GM12878 (cell line): ENCODE measurements around the gene CEND1. TPM values are rescaled to one million over a fixed set of nuclear protein-coding genes. Genes with fewer than 3 reads are reported as not detected.

ENCODE experiments used
- ATAC-seq: fragments of 200-7000 bp; cut with Tn5 transposase; 3 replicates; pipeline ENCODE4 v1.9.1; 2020; ENCODE audit warnings: mild to moderate bottlenecking, moderate library complexity
- BruUV-seq: library from RNA; stranded (reverse); fragments of 400-500 nt; replicated peaks from 2 replicates; lab custom pipeline; 2021; lab: Mats Ljungman, UMichigan
- CTCF ChIA-PET: fragments of 300-600 bp; sonication (Branson Sonifier 250); formaldehyde crosslinking; extraction: SDS; loops from one replicate; lab custom pipeline; 2021; ENCODE audit warnings: inconsistent platforms; lab: Yijun Ruan, JAX
- POLR2A ChIA-PET: fragments of 350-600 bp; formaldehyde crosslinking; extraction: SDS; loops from one replicate; lab custom pipeline; 2021; ENCODE audit warnings: inconsistent platforms; lab: Charles Lee
- RAD21 ChIA-PET: fragments of 300-600 bp; sonication (Branson Sonifier 250); formaldehyde crosslinking; loops from one replicate; lab custom pipeline; 2023; ENCODE audit warnings: antibody characterized with exemption; ENCODE audit not compliant: unreplicated experiment; lab: Charles Lee
- SMC1A ChIA-PET: fragments of 300-600 bp; sonication (Branson Sonifier 250); formaldehyde crosslinking; loops from one replicate; lab custom pipeline; 2023; ENCODE audit not compliant: unreplicated experiment, uncharacterized antibody; lab: Charles Lee
- DNase-seq: peaks from one replicate; pipeline ENCODE4 v3.0.0-alpha.2; 2011; ENCODE audit warnings: low read depth, low spot score
- FAIRE-seq: peaks from 3 replicates; lab custom pipeline; 2011; peaks lifted over from hg19 to GRCh38; lab: Jason Lieb, UNC
- H2AFZ ChIP-seq: 2 replicates; pipeline ENCODE4 v1.6.0; 2011; ENCODE audit warnings: low read depth, low read length, control low read depth; ENCODE audit not compliant: control insufficient read depth
- H3K27ac ChIP-seq: 2 replicates; pipeline ENCODE4 v1.5.1; 2011; ENCODE audit warnings: control low read depth; ENCODE audit not compliant: control insufficient read depth, insufficient read depth
- H3K27me3 ChIP-seq, 2 experiments: replicated peaks in 1 of 2; 2 replicates each; pipeline versions ENCODE4 v1.6.0 to v1.6.1; 2011; ENCODE audit warnings: low read length in 1 of 2; ENCODE audit not compliant: control insufficient read depth in 2 of 2, insufficient read depth in 2 of 2
- H3K36me3 ChIP-seq, 2 experiments: 2 replicates each; pipeline ENCODE4 v1.5.1; 2011; ENCODE audit warnings: low read length in 1 of 2; ENCODE audit not compliant: control insufficient read depth in 2 of 2, insufficient read depth in 2 of 2
- H3K4me1 ChIP-seq: 2 replicates; pipeline ENCODE4 v1.6.1; 2011; ENCODE audit warnings: mild to moderate bottlenecking, low read length, moderate library complexity, mixed read lengths; ENCODE audit not compliant: control insufficient read depth, insufficient read depth
- H3K4me2 ChIP-seq: 2 replicates; pipeline ENCODE4 v1.6.0; 2011; ENCODE audit warnings: control low read depth; ENCODE audit not compliant: control insufficient read depth, insufficient read depth
- H3K4me3 ChIP-seq: fragments of 200-600 bp; sonication (generic); 2 replicates; pipeline ENCODE4 v1.5.1; 2016
- H3K79me2 ChIP-seq: 2 replicates; pipeline ENCODE4 v1.6.0; 2011; ENCODE audit warnings: low read length; ENCODE audit not compliant: control insufficient read depth, insufficient read depth
- H3K9ac ChIP-seq: 2 replicates; pipeline ENCODE4 v1.8.0; 2011; ENCODE audit warnings: low read length, control low read depth, mixed read lengths; ENCODE audit not compliant: control insufficient read depth, insufficient read depth
- H3K9me3 ChIP-seq: replicated peaks from 3 replicates; pipeline ENCODE4 v1.5.1; 2011; ENCODE audit warnings: mild to moderate bottlenecking, low read length; ENCODE audit not compliant: control insufficient read depth, insufficient read depth
- H4K20me1 ChIP-seq: 2 replicates; pipeline ENCODE4 v1.6.0; 2011; ENCODE audit not compliant: control insufficient read depth, insufficient read depth
- KDM1A ChIP-seq: fragments of 200-600 bp; sonication (generic); IDR thresholded peaks from 2 replicates; pipeline ENCODE4 v1.6.1; 2016; ENCODE audit warnings: borderline replicate concordance
- NBN ChIP-seq: fragments of 450-650 bp; IDR thresholded peaks from 2 replicates; pipeline ENCODE4 v1.6.1; 2016
- PRDM15 ChIP-seq: fragments of 450-650 bp; formaldehyde crosslinking; IDR thresholded peaks from 2 replicates; pipeline ENCODE4 v1.4.0; 2020; ENCODE audit warnings: mild to moderate bottlenecking, moderate library complexity
- RBBP5 ChIP-seq: fragments of 200-600 bp; sonication (generic); conservative IDR thresholded peaks from 2 replicates; pipeline ENCODE4 v1.6.1; 2016
- ZNF384 ChIP-seq: IDR thresholded peaks from 2 replicates; pipeline ENCODE4 v1.6.1; 2012; ENCODE audit warnings: low read depth, mild to moderate bottlenecking, low read length, improper control_type of control experiment, borderline replicate concordance
- WGBS: methylation state at CpG from one replicate; pipeline ENCODE4 v1.1.6; 2016; ENCODE audit warnings: low lambda C conversion rate; ENCODE audit not compliant: insufficient replicate concordance, insufficient coverage; ENCODE audit errors: missing lambda C conversion rate; 5-methylcytosine and 5-hydroxymethylcytosine counted together
- in situ Hi-C: fragments of 300-500 bp; cut with MboI; formaldehyde crosslinking; loops from 9 replicates; pipeline ENCODE4 v1.14.3; 2018; ENCODE audit warnings: mixed read lengths
- intact Hi-C: fragments of 100-400 bp; cut with micrococcal nuclease; formaldehyde crosslinking; loops from one replicate; pipeline ENCODE4 v1.14.2; 2022; ENCODE audit not compliant: unreplicated experiment
- polyA plus RNA-seq, 11 experiments: library from polyadenylated mRNA; depleted of rRNA in 4 of 11; unstranded in 6 of 11; stranded (reverse) in 5 of 11; fragments of >200 nt; fragmentation: Nextera tagmentation in 4 of 11; fragmentation: Illumina TruSeq in 1 of 11; extraction: Ambion mirVana in 4 of 11; extraction: Trizol in 1 of 11; gene quantifications; 1 replicate in 1 of 11; 2 replicates in 10 of 11; pipeline versions ENCODE4 v1.2.1 to v1.2.3, GENCODE V29; 2011 to 2016; ENCODE audit warnings: inconsistent platforms in 2 of 11, missing spikeins in 2 of 11, low read depth in 1 of 11
- total RNA-seq, 4 experiments: library from RNA; depleted of rRNA in 3 of 4; stranded (reverse); fragments of >200 nt in 3 of 4; fragmentation: Illumina TruSeq in 1 of 4; extraction: Trizol in 1 of 4; gene quantifications; 2 replicates each; pipeline versions ENCODE4 v1.2.1 to v1.2.3, GENCODE V29; 2013 to 2021
- TF ChIP-seq, protein P1 (sequence below): fragments of 450-650 bp; IDR thresholded peaks from 2 replicates; pipeline ENCODE4 v1.6.1; 2016; ENCODE audit warnings: mild to moderate bottlenecking

CEND1 gene
- total and polyA plus RNA-seq, 10 of the 15 experiments (the other 5 are each of a cell fraction or from before 2014, with no cell fraction given), result 0.31 to 13.6 (median 7.2) TPM; not detected in 1

GRCh38 chr11:790721-791564 lies 1.1 kb upstream of the CEND1 start:
- H2AFZ ChIP-seq, result no peak overlapping the region

More at GRCh38 chr11:790721-791564, 1.1 kb upstream of the CEND1 start:
- Histone ChIP-seq H3K9me3 (no peaks in the 10 kb centered on the region), H3K4me2 (no peak overlapping the region), H3K9ac (no peak overlapping the region), H3K4me3 (no peak overlapping the region), H4K20me1 (no peaks in the 10 kb centered on the region), H3K36me3 (peaks cover 0 to 9% of the 10 kb centered on the region in 2 experiments; a peak in 2 of 4 replicates), H3K27ac (no peak overlapping the region), H3K4me1 (peaks cover 14% of the 10 kb centered on the region), H3K79me2 (peaks cover 12% of the 10 kb centered on the region), H3K27me3 (no peaks in the 10 kb centered on the region)
- intact Hi-C loops, result no loop called here
- no TSS peak for BruUV-seq
- 86% methylated on average over 16 of the region's 18 CpGs for WGBS
- ChIA-PET CTCF (no interaction called here), SMC1A (no interaction called here), POLR2A (interaction anchor here (0.9 kb wide), 1 partner anchor 103 kb away, joined by 3 read pairs; no protein-coding TSS in a partner anchor), RAD21 (no interaction called here)
- no peak for TF ChIP-seq KDM1A
- no peak for TF ChIP-seq ZNF384
- TF ChIP-seq RBBP5, result no peak
- TF ChIP-seq, protein P1, sequence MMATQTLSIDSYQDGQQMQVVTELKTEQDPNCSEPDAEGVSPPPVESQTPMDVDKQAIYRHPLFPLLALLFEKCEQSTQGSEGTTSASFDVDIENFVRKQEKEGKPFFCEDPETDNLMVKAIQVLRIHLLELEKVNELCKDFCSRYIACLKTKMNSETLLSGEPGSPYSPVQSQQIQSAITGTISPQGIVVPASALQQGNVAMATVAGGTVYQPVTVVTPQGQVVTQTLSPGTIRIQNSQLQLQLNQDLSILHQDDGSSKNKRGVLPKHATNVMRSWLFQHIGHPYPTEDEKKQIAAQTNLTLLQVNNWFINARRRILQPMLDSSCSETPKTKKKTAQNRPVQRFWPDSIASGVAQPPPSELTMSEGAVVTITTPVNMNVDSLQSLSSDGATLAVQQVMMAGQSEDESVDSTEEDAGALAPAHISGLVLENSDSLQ, result no peak
- no peak for TF ChIP-seq PRDM15 (CRISPR knock-in tag)
- TF ChIP-seq NBN, result no peak
- in situ Hi-C loops, result no loop called here
- DNase-seq, result no peak
- ATAC-seq, result peak; percentile 18; the same call in 1 of the 3 replicates
- FAIRE-seq, result no peak
